GM19395 (cell line): ENCODE measurements around the gene CLTA.
"Not testable (repeated sequence)": the region's sequence is repeated elsewhere in the genome, so short reads cannot be mapped to it uniquely, and the experiment has no call there.

Experiments used
- ATAC-seq: cut with Tn5 transposase; IDR thresholded peaks from one replicate; pipeline ENCODE4 v1.9.1; 2021; ENCODE audit warnings: mild to moderate bottlenecking, moderate library complexity; ENCODE audit not compliant: unreplicated experiment

Gene CLTA

GRCh38 chr9:36158122-36158521, 32.6 kb upstream of the CLTA start:
- ATAC-seq = no peak

- no peak for ATAC-seq
Observed at GRCh38 chr9:36158917-36159316, 31.8 kb upstream of the CLTA start.

GRCh38 chr9:36159509-36159908, 31.2 kb upstream of the CLTA start:
- ATAC-seq = not testable (repeated sequence)

- not testable (repeated sequence) for ATAC-seq
Observed at GRCh38 chr9:36160126-36160525, 30.6 kb upstream of the CLTA start.

GRCh38 chr9:36161187-36161586, 29.5 kb upstream of the CLTA start:
- no peak for ATAC-seq

- no peak for ATAC-seq
Observed at GRCh38 chr9:36162211-36162738, 28.4 kb upstream of the CLTA start.

- ATAC-seq = no peak
Observed at GRCh38 chr9:36163049-36163785, 27.5 kb upstream of the CLTA start.

GRCh38 chr9:36163786-36164170, 26.9 kb upstream of the CLTA start:
- ATAC-seq = no peak

GRCh38 chr9:36164372-36164771, 26.3 kb upstream of the CLTA start:
- no peak for ATAC-seq

GRCh38 chr9:36164989-36165388, 25.7 kb upstream of the CLTA start:
- no peak for ATAC-seq

GRCh38 chr9:36165826-36166167, 24.9 kb upstream of the CLTA start:
- ATAC-seq = no peak

GRCh38 chr9:36166168-36166927, 24.4 kb upstream of the CLTA start:
- ATAC-seq = peak; percentile 79

GRCh38 chr9:36169166-36169565, 21.6 kb upstream of the CLTA start, which contains the start of gene CCIN:
Gene CCIN (plus strand): TSS chr9:36169388. CDS start chr9:36169503, 115 bp downstream.
- no peak for ATAC-seq

GRCh38 chr9:36169708-36170107, 21.0 kb upstream of the CLTA start:
- no peak for ATAC-seq

- ATAC-seq = no peak
Observed at GRCh38 chr9:36170531-36170930, 20.2 kb upstream of the CLTA start.

GRCh38 chr9:36173861-36174260, 16.9 kb upstream of the CLTA start:
- ATAC-seq = no peak

- no peak for ATAC-seq
Observed at GRCh38 chr9:36174271-36174670, 16.4 kb upstream of the CLTA start.

- no peak for ATAC-seq
Observed at GRCh38 chr9:36174731-36175130, 16.0 kb upstream of the CLTA start.

GRCh38 chr9:36175209-36175608, 15.5 kb upstream of the CLTA start:
- ATAC-seq = not testable (repeated sequence)

GRCh38 chr9:36176496-36176895, 14.2 kb upstream of the CLTA start:
- ATAC-seq = not testable (repeated sequence)

- ATAC-seq = no peak
Observed at GRCh38 chr9:36177571-36177970, 13.2 kb upstream of the CLTA start.

- not testable (repeated sequence) for ATAC-seq
Observed at GRCh38 chr9:36180243-36180642, 10.5 kb upstream of the CLTA start.
